Measurements from ENCODE around the gene KIF25.

DNA sequence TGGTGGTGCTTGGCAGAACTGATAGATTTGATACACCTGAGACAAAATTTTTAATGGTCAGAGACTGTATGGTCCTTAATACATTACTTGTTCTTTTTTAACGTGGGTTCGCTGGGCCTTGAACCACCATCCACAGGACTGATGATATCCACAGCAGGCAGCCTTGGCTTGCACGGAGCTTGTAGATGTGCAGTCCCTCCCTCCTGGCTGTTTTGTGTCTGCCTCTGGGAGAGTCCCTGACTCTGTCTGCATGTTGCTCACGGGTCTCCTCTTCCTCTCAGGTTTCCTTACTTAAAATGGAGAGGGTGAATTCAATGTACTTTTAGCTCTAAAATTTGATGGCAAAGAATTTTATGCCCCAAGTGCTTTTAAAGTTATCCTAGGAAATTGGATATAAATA lies 17.5 kb downstream of the KIF25 start:
- TF ChIP-seq, protein P1, sequence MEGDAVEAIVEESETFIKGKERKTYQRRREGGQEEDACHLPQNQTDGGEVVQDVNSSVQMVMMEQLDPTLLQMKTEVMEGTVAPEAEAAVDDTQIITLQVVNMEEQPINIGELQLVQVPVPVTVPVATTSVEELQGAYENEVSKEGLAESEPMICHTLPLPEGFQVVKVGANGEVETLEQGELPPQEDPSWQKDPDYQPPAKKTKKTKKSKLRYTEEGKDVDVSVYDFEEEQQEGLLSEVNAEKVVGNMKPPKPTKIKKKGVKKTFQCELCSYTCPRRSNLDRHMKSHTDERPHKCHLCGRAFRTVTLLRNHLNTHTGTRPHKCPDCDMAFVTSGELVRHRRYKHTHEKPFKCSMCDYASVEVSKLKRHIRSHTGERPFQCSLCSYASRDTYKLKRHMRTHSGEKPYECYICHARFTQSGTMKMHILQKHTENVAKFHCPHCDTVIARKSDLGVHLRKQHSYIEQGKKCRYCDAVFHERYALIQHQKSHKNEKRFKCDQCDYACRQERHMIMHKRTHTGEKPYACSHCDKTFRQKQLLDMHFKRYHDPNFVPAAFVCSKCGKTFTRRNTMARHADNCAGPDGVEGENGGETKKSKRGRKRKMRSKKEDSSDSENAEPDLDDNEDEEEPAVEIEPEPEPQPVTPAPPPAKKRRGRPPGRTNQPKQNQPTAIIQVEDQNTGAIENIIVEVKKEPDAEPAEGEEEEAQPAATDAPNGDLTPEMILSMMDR (IDR thresholded peaks at IDR 0.05): no peak
- no peak for TF ChIP-seq POLR2A (IDR thresholded peaks at IDR 0.05)

Measured in ovary (tissue), 3 donors.